Measurements from ENCODE around the gene MAZ.
"Not testable (repeated sequence)": the region's sequence is repeated elsewhere in the genome, so short reads cannot be mapped to it uniquely, and the experiment has no call there.

MAZ gene

DNA sequence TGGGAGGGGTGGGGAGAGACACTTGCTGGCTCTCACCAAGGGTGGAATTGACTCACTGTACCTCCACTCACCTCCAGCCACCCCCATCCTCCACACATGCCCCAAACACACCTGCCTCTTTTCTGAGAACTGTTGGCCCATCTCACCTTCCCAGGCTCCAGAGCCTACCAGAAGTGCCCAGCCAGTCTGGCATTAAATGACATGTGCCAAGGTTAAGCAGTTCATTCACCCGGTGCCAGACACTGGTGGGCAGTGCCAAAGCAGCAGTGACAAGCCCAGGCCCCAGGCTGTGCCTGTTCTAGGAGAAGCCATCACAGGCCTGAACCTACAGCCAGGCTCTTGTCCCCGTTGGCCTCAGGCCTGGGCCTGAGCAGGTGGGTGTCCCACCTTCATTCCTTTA, 25.2 kb downstream of the MAZ start:
- Mint-ChIP-seq H3K36me3 (ENCODE audit: low read depth) (no peaks in the 10 kb centered on the region), H3K4me3 (no peak overlapping the region), H3K27ac (no peak overlapping the region), H3K9me3 (no peaks in the 10 kb centered on the region), H3K4me1 (peaks cover 7% of the 10 kb centered on the region), H3K27me3 (ENCODE audit: low read depth, poor library complexity) (peaks cover 2% of the 10 kb centered on the region)
- TF ChIP-seq, protein P1, sequence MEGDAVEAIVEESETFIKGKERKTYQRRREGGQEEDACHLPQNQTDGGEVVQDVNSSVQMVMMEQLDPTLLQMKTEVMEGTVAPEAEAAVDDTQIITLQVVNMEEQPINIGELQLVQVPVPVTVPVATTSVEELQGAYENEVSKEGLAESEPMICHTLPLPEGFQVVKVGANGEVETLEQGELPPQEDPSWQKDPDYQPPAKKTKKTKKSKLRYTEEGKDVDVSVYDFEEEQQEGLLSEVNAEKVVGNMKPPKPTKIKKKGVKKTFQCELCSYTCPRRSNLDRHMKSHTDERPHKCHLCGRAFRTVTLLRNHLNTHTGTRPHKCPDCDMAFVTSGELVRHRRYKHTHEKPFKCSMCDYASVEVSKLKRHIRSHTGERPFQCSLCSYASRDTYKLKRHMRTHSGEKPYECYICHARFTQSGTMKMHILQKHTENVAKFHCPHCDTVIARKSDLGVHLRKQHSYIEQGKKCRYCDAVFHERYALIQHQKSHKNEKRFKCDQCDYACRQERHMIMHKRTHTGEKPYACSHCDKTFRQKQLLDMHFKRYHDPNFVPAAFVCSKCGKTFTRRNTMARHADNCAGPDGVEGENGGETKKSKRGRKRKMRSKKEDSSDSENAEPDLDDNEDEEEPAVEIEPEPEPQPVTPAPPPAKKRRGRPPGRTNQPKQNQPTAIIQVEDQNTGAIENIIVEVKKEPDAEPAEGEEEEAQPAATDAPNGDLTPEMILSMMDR (IDR thresholded peaks at IDR 0.05): no peak
- no peak for DNase-seq

DNA sequence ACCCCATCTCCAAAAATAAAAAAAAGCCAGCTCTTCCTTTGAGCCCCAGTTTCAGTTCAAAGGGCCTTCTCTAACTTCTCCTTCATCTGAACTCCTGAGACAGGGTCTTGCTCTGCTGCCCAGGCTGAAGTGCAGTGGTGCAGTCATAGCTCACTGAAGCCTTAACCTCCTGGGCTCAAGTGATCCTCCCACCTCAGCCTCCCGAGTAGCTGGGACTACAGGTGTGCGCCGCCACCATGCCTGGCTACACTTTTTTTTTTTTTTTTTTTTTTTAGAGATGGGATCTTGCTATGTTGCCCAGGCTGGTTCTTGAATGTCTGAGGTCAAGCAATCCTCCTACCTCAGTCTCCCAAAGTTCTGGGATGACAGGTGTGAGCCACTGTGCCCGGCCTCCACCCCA, 26.9 kb downstream of the MAZ start:
- H3K27ac Mint-ChIP-seq; H3K9me3 Mint-ChIP-seq; H3K36me3 Mint-ChIP-seq (ENCODE audit: low read depth); H3K4me1 Mint-ChIP-seq; H3K4me3 Mint-ChIP-seq; DNase-seq; H3K27me3 Mint-ChIP-seq (ENCODE audit: low read depth, poor library complexity): not testable (repeated sequence)

DNA sequence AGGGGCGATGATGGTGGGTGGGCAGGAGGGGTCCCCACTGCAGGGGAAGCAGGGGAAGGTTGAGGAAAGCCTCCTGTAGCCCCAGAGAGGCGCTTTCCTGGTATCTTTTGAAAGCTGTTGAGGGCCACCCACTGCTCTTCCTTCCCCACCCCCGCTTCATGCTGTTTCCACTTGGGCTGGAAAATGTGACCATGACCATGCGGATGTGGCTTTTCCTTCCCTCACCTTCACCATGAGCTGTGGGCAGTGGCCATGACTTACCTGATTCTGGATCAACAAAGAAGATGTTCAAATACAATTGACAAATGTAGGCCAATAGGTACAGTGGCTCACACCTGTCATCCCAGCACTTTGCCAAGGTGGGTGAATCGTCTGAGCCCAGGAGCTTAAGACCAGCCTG, 27.8 kb downstream of the MAZ start:
- Mint-ChIP-seq H3K9me3 (no peaks in the 10 kb centered on the region), H3K36me3 (ENCODE audit: low read depth) (no peaks in the 10 kb centered on the region)

DNA sequence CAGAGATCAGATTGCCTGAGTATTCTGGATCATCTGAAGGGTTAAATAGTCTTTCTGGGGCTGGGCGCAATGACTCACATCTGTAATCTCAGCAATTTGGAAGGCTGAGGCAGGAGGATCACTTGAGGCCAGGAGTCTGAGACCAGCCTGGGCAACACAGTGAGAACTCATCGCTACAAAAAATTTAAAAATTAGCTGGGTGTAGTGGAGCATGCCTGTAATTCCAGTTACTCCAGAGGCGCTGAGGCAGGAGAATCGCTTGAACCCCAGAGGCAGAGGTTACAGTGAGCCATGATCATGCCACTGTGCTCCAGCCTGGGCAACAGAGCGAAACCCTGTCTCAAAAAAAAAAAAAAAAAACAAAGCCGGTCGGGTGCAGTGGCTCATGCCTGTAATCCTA, 29.6 kb downstream of the MAZ start:
- Mint-ChIP-seq H3K36me3 (ENCODE audit: low read depth) (no peaks in the 10 kb centered on the region), H3K9me3 (no peaks in the 10 kb centered on the region), H3K4me3 (no peak overlapping the region), H3K27me3 (ENCODE audit: low read depth, poor library complexity) (peaks cover 19% of the 10 kb centered on the region), H3K4me1 (peaks cover 9% of the 10 kb centered on the region), H3K27ac (no peak overlapping the region)
- no peak for DNase-seq
- TF ChIP-seq, protein P1 (IDR thresholded peaks at IDR 0.05): no peak

More for the DNA sequence above, 27.8 kb downstream of the MAZ start:
- Mint-ChIP-seq H3K27me3 (ENCODE audit: low read depth, poor library complexity) (peaks cover 7% of the 10 kb centered on the region), H3K4me1 (peaks cover 7% of the 10 kb centered on the region), H3K4me3 (no peak overlapping the region), H3K27ac (no peak overlapping the region)
- TF ChIP-seq, protein P1 (IDR thresholded peaks at IDR 0.05): no peak
- no peak for DNase-seq

DNA sequence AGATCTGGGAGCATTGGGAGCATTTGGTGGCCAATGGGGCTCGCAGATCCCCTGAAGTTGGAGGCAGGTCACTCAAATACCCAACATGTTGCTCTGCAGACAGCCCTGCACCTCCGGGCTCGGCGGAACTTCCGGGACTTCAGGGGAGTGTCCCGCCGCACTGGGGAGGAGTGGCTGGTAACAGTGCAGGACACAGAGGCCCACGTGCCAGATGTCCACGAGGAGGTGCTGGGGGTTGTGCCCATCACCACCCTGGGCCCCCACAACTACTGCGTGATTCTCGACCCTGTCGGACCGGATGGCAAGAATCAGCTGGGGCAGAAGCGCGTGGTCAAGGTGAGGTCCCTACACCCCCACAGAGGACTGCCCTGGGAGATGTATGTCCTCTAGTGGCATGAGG, 30.3 kb downstream of the MAZ start:
- TF ChIP-seq, protein P1 (IDR thresholded peaks at IDR 0.05): no peak
- peaks cover 23% of the 10 kb centered on the region for H3K27me3 Mint-ChIP-seq (ENCODE audit: low read depth, poor library complexity)
- H3K9me3 Mint-ChIP-seq: no peaks in the 10 kb centered on the region
- H3K4me3 Mint-ChIP-seq: no peak overlapping the region
- DNase-seq: no peak
- peaks cover 12% of the 10 kb centered on the region for H3K4me1 Mint-ChIP-seq
- H3K27ac Mint-ChIP-seq: no peak overlapping the region
- H3K36me3 Mint-ChIP-seq (ENCODE audit: low read depth): no peaks in the 10 kb centered on the region

DNA sequence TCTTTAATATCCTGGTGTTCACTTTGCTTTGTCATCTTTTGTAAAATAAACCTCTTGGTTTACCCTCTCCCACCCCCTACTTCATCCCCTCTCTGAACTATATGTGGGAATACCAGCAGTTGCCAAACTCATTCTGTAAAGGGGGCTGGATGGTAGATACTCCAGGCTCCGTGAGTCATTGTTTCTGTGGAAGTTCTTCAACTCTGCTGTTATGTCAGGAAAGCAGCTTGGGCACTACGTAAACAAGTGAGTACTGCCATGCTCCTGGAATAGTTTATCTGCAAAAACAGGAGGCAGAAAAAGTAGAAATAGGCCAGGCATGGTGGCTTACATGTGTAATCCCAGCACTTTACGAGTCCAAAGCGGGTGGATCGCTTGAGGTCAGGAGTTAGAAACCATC, 31.5 kb downstream of the MAZ start:
- Mint-ChIP-seq H3K4me3 (no peak overlapping the region), H3K27ac (peak overlapping the region; percentile 22), H3K9me3 (no peaks in the 10 kb centered on the region), H3K4me1 (peaks cover 12% of the 10 kb centered on the region), H3K36me3 (ENCODE audit: low read depth) (no peaks in the 10 kb centered on the region), H3K27me3 (ENCODE audit: low read depth, poor library complexity) (peaks cover 24% of the 10 kb centered on the region)
- DNase-seq: no peak
- TF ChIP-seq, protein P1 (IDR thresholded peaks at IDR 0.05): no peak

All from nephron progenitor cell (in vitro differentiated cells).